Measurements from ENCODE around the gene ERN1.

- TF ChIP-seq CTCF (conservative IDR thresholded peaks at IDR 0.05) = peak; percentile 68
- TF ChIP-seq ZFX (IDR thresholded peaks at IDR 0.05) = no peak
Measured at GRCh38 chr17:64063766-64064224, 66.1 kb downstream of the ERN1 start.
